Mesenchymal stem cell (in vitro differentiated cells and primary cell): ENCODE data around the gene CAMKMT.

Source experiments
- DNase-seq: peaks from one replicate; pipeline ENCODE4 v3.0.0-alpha.2; 2013
- H2AFZ ChIP-seq: one replicate; pipeline ENCODE4 v1.6.1; 2013; ENCODE audit warnings: low read depth, mild to moderate bottlenecking, control low read depth, inconsistent platforms, low read length, moderate library complexity
- H2AK5ac ChIP-seq: 2 replicates; pipeline ENCODE4 v1.6.1; 2013; ENCODE audit warnings: low read length, moderate library complexity, mild to moderate bottlenecking, inconsistent platforms; ENCODE audit not compliant: severe bottlenecking
- H2BK120ac ChIP-seq: one replicate; pipeline ENCODE4 v1.6.1; 2013; ENCODE audit warnings: low read depth, mild to moderate bottlenecking, inconsistent platforms, low read length, moderate library complexity
- H2BK12ac ChIP-seq, 2 experiments: one replicate each; pipeline ENCODE4 v1.6.1; 2013; ENCODE audit warnings: inconsistent platforms in 2 of 2, low read length in 2 of 2, mild to moderate bottlenecking in 2 of 2, moderate library complexity in 2 of 2, control low read depth in 1 of 2
- H2BK15ac ChIP-seq: one replicate; pipeline ENCODE4 v1.6.1; 2013; ENCODE audit warnings: mild to moderate bottlenecking, low read depth, inconsistent platforms; ENCODE audit not compliant: poor library complexity, severe bottlenecking
- H2BK5ac ChIP-seq: 2 replicates; pipeline ENCODE4 v1.6.1; 2013; ENCODE audit warnings: low read depth, mild to moderate bottlenecking, low read length, control low read depth, inconsistent platforms; ENCODE audit not compliant: poor library complexity, severe bottlenecking
- H3K14ac ChIP-seq, 2 experiments: one replicate each; pipeline ENCODE4 v1.6.1; 2013; ENCODE audit warnings: inconsistent platforms in 2 of 2, low read length in 2 of 2, control low read depth in 1 of 2, mild to moderate bottlenecking in 1 of 2, moderate library complexity in 1 of 2
- H3K18ac ChIP-seq, 2 experiments: one replicate each; pipeline ENCODE4 v1.6.1; 2013; ENCODE audit warnings: inconsistent platforms in 2 of 2, low read length in 2 of 2, control low read depth in 1 of 2, low read depth in 1 of 2, mild to moderate bottlenecking in 1 of 2
- H3K23ac ChIP-seq, 2 experiments: one replicate each; pipeline ENCODE4 v1.6.1; 2013; ENCODE audit warnings: inconsistent platforms in 2 of 2, low read length in 2 of 2, mild to moderate bottlenecking in 2 of 2, moderate library complexity in 2 of 2, control low read depth in 1 of 2
- H3K27ac ChIP-seq: 2 replicates; pipeline ENCODE4 v1.5.1; 2013; ENCODE audit warnings: mild to moderate bottlenecking, moderate library complexity, low read length, control low read depth, inconsistent platforms; ENCODE audit not compliant: poor library complexity, severe bottlenecking
- H3K27me3 ChIP-seq, 2 experiments: 2 replicates each; pipeline versions ENCODE4 v1.6.1 to v1.7.0; 2013; ENCODE audit warnings: low read length in 2 of 2, mild to moderate bottlenecking in 2 of 2, moderate library complexity in 2 of 2, control low read depth in 1 of 2, inconsistent platforms in 1 of 2; ENCODE audit not compliant: control insufficient read depth in 1 of 2, insufficient read depth in 1 of 2
- H3K36me3 ChIP-seq, 2 experiments: 2 replicates each; pipeline versions ENCODE4 v1.6.1 to v1.7.0; 2013; ENCODE audit warnings: low read length in 2 of 2, control low read depth in 1 of 2, inconsistent platforms in 1 of 2, low read depth in 1 of 2, mild to moderate bottlenecking in 1 of 2; ENCODE audit not compliant: insufficient read depth in 2 of 2, control insufficient read depth in 1 of 2
- H3K4ac ChIP-seq, 2 experiments: one replicate each; pipeline ENCODE4 v1.6.1; 2013; ENCODE audit warnings: inconsistent platforms in 2 of 2, low read length in 2 of 2, mild to moderate bottlenecking in 2 of 2, moderate library complexity in 2 of 2, control low read depth in 1 of 2, low read depth in 1 of 2
- H3K4me1 ChIP-seq: 2 replicates; pipeline ENCODE4 v1.6.1; 2013; ENCODE audit warnings: low read depth, low read length, control low read depth; ENCODE audit not compliant: control insufficient read depth, insufficient read depth
- H3K4me2 ChIP-seq: 2 replicates; pipeline ENCODE4 v1.6.1; 2013; ENCODE audit warnings: low read length, mild to moderate bottlenecking, inconsistent platforms; ENCODE audit not compliant: poor library complexity, severe bottlenecking
- H3K4me3 ChIP-seq, 2 experiments: 2 replicates each; pipeline versions ENCODE4 v1.5.1 to v1.7.0; 2013; ENCODE audit warnings: low read length in 2 of 2, mild to moderate bottlenecking in 2 of 2, control low read depth in 1 of 2, low read depth in 1 of 2; ENCODE audit not compliant: insufficient read depth in 1 of 2
- H3K79me1 ChIP-seq: replicated peaks from 2 replicates; pipeline ENCODE4 v1.6.1; 2013; ENCODE audit warnings: mild to moderate bottlenecking, control low read depth, low read length, inconsistent platforms; ENCODE audit not compliant: poor library complexity, severe bottlenecking
- H3K9ac ChIP-seq: 2 replicates; pipeline ENCODE4 v1.7.0; 2013; ENCODE audit warnings: mild to moderate bottlenecking, low read length, moderate library complexity
- H3K9me3 ChIP-seq: 2 replicates; pipeline ENCODE4 v1.7.0; 2013; ENCODE audit warnings: mild to moderate bottlenecking, low read length; ENCODE audit not compliant: control insufficient read depth
- H4K8ac ChIP-seq: one replicate; pipeline ENCODE4 v1.6.1; 2013; ENCODE audit warnings: inconsistent platforms, mild to moderate bottlenecking, low read length, moderate library complexity
- H4K91ac ChIP-seq: one replicate; pipeline ENCODE4 v1.6.1; 2013; ENCODE audit warnings: mild to moderate bottlenecking, low read length, inconsistent platforms
- WGBS: methylation state at CpG from one replicate; pipeline ENCODE4 v1.1.7; 2013; ENCODE audit warnings: mixed read lengths; 5-methylcytosine and 5-hydroxymethylcytosine counted together

Gene CAMKMT

DNA sequence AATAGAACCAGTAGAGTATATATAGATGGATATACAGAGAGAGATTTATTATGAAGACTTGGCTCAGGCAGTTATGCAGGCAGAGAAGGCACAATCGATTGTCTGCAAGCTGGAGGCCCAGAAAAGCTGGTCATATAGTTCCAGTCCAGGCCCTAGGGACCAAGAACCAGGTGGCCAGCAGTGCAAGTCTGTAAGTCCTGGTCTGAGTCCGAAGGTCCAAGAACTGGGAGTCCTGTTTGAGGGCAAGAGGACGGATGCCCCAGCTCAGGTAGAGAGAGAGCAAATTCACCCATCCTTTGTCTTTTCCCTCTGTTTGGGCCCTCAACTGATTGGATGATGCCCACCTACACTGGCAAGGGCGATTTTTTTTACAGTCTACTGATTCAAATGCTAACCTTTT, 164.6 kb downstream of the CAMKMT start:
- Histone ChIP-seq H3K14ac (no peak overlapping the region), H3K4ac (no peak overlapping the region), H2BK15ac (no peak overlapping the region), H3K79me1 (peaks cover 2% of the 10 kb centered on the region), H3K9me3 (peaks cover 13% of the 10 kb centered on the region), H3K9ac (no peak overlapping the region), H2BK12ac (no peak overlapping the region), H2BK120ac (no peak overlapping the region), H3K4me1 (no peaks in the 10 kb centered on the region), H2AK5ac (no peak overlapping the region), H3K23ac (no peak overlapping the region), H3K36me3 (no peaks in the 10 kb centered on the region), H2BK5ac (no peak overlapping the region), H2AFZ (no peak overlapping the region), H3K18ac (no peak overlapping the region), H4K8ac (no peak overlapping the region), H4K91ac (no peak overlapping the region), H3K27me3 (no peaks in the 10 kb centered on the region), H3K4me2 (no peak overlapping the region), H3K27ac (no peak overlapping the region), H3K4me3 (no peak overlapping the region)
- DNase-seq = no peak
- 88% methylated on average over 4 of the region's 4 CpGs for WGBS

DNA sequence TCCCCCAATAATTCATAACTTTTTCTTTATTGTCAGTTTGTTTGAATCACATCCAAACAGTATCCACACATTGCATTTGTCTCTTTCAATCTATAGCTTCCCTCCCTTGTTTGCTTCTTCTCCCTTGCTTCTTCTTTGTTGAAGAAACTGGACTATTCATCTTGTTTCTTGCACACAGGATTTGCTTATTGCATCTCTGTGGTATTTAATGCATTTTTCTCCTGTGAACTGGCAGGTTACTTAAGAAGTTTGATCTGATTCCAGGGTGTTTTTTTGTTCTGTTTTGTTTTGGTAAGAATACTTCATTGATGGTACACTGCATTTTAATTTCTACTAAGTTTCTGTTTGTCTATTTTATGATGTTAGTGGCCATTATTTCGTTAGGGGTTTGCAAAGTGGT, 166.8 kb downstream of the CAMKMT start:
- no CpG with 5 or more reads among the region's 1 CpG for WGBS
- no peak overlapping the region for H3K14ac ChIP-seq
- peak overlapping the region; percentile 60 for H3K9ac ChIP-seq
- H2BK15ac ChIP-seq = no peak overlapping the region
- no peak overlapping the region for H3K4ac ChIP-seq
- H3K27me3 ChIP-seq = no peaks in the 10 kb centered on the region
- H3K4me1 ChIP-seq = no peaks in the 10 kb centered on the region
- H2BK120ac ChIP-seq = no peak overlapping the region
- no peaks in the 10 kb centered on the region for H3K9me3 ChIP-seq
- H4K91ac ChIP-seq = no peak overlapping the region
- H3K23ac ChIP-seq = no peak overlapping the region
- H2AFZ ChIP-seq = no peak overlapping the region
- no peak overlapping the region for H3K27ac ChIP-seq
- peak overlapping the region in 1 of 2 experiments; percentile 3 for H3K4me3 ChIP-seq
- H2BK5ac ChIP-seq = no peak overlapping the region
- H3K4me2 ChIP-seq = no peak overlapping the region
- H2BK12ac ChIP-seq = no peak overlapping the region
- no peak overlapping the region for H4K8ac ChIP-seq
- DNase-seq = peak; percentile 25
- no peaks in the 10 kb centered on the region for H3K79me1 ChIP-seq
- no peak overlapping the region for H2AK5ac ChIP-seq
- H3K36me3 ChIP-seq = no peaks in the 10 kb centered on the region
- H3K18ac ChIP-seq = no peak overlapping the region

DNA sequence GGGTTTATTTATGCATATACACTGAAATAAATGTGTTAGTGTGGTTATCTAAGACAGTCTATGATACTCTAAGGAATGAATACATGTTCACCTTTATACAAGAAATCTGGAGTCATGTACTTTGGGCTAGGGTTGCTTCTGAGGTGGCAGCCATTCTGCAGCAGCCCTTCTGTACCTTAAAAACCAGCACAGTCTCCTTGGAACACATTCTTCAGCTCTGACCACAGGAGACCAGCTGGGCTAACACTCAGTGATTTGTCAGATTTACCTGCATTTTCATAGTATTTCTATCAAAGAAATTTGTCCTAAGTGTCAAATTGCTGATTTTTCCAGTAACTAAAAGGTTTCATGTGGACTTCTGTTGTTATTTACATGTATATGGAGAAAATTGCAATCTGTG, 167.7 kb downstream of the CAMKMT start:
- H2BK5ac ChIP-seq = no peak overlapping the region

DNA sequence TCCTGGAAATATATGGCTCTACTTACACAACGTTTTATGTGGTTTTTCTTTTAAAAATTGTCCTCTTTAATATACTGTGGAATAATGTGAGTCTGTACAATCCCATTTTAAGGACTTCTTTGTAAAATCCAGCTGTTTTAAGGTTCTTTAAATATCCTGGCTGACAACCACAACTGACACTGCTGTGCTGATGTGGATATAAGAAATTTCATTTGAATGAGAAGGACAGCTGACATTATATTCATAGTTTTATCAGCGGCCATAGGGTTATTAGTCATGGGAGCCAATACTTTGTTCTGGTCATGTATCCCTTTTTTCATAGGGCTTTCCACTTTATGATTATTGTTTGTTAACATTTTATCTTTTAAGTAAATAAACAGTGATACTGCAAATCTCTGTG, 169.5 kb downstream of the CAMKMT start:
- Histone ChIP-seq H3K4ac (no peak overlapping the region), H2BK15ac (no peak overlapping the region), H3K4me3 (no peak overlapping the region), H2BK5ac (no peak overlapping the region), H3K4me1 (no peaks in the 10 kb centered on the region), H3K27ac (no peak overlapping the region), H3K36me3 (no peaks in the 10 kb centered on the region), H3K18ac (no peak overlapping the region), H3K4me2 (no peak overlapping the region), H2BK12ac (no peak overlapping the region), H2BK120ac (no peak overlapping the region), H3K14ac (no peak overlapping the region), H3K79me1 (no peaks in the 10 kb centered on the region), H3K27me3 (no peaks in the 10 kb centered on the region), H2AK5ac (no peak overlapping the region), H4K8ac (no peak overlapping the region), H2AFZ (no peak overlapping the region), H3K9me3 (peaks cover 4% of the 10 kb centered on the region), H4K91ac (no peak overlapping the region), H3K23ac (no peak overlapping the region), H3K9ac (no peak overlapping the region)
- DNase-seq = no peak
- 100% methylated on average over 1 of the region's 2 CpGs for WGBS

More for the DNA sequence above, 167.7 kb downstream of the CAMKMT start:
- no peak overlapping the region for H3K14ac ChIP-seq
- H2BK15ac ChIP-seq = no peak overlapping the region
- no peak overlapping the region for H3K4ac ChIP-seq
- no peak overlapping the region for H3K4me3 ChIP-seq
- no peak overlapping the region for H2BK120ac ChIP-seq
- H3K79me1 ChIP-seq = no peaks in the 10 kb centered on the region
- H4K91ac ChIP-seq = no peak overlapping the region
- no peaks in the 10 kb centered on the region for H3K36me3 ChIP-seq
- H2BK12ac ChIP-seq = no peak overlapping the region
- no peak overlapping the region for H3K4me2 ChIP-seq
- H3K27me3 ChIP-seq = no peaks in the 10 kb centered on the region
- H3K18ac ChIP-seq = no peak overlapping the region
- no peak overlapping the region for H3K9ac ChIP-seq
- H3K27ac ChIP-seq = no peak overlapping the region
- H2AK5ac ChIP-seq = no peak overlapping the region
- H2AFZ ChIP-seq = no peak overlapping the region
- no peak for DNase-seq
- no peaks in the 10 kb centered on the region for H3K4me1 ChIP-seq
- no peak overlapping the region for H4K8ac ChIP-seq
- no peak overlapping the region for H3K23ac ChIP-seq
- H3K9me3 ChIP-seq = peaks cover 4% of the 10 kb centered on the region
